ENCODE results near the gene CLPSL1. TPM values are rescaled to one million over a fixed set of nuclear protein-coding genes. Genes with fewer than 3 reads are reported as not detected.

The CLPSL1 gene
- total and polyA plus RNA-seq, 2 of the 4 experiments (the other 2 are of a cell fraction): not detected

GRCh38 chr6:35787266-35788218 lies 6.7 kb downstream of the CLPSL1 start:
- BruUV-seq (replicated peaks): no TSS peak
- no peak overlapping the region for H3K56ac ChIP-seq (ENCODE audit: extremely low read depth, insufficient read depth, low read length)
- H4K91ac ChIP-seq (ENCODE audit: insufficient read depth, low read depth, low read length): no peak overlapping the region
- H4K8ac ChIP-seq (ENCODE audit: low read depth in 2 of 2, low read length in 2 of 2): no peak overlapping the region
- H3K23ac ChIP-seq (ENCODE audit: low read depth, low read length): no peak overlapping the region
- H3K36me3 ChIP-seq (ENCODE audit: control insufficient read depth, insufficient read depth, low read length): no peaks in the 10 kb centered on the region
- no peak for ATAC-seq (ENCODE audit: low read depth)
- H2BK5ac ChIP-seq (ENCODE audit: low read depth, low read length, poor library complexity, severe bottlenecking): no peak overlapping the region
- no peak overlapping the region for H2BK15ac ChIP-seq (ENCODE audit: low read depth, low read length)
- H3K4me3 ChIP-seq (ENCODE audit: insufficient read depth, low read depth, low read length): no peak overlapping the region
- H3K14ac ChIP-seq (replicated peaks; ENCODE audit: low read depth, low read length): no peak overlapping the region
- no peaks in the 10 kb centered on the region for H3K4me1 ChIP-seq (ENCODE audit: control insufficient read depth, insufficient read depth, low read length)
- no peaks in the 10 kb centered on the region for H3K9me1 ChIP-seq (ENCODE audit: insufficient read depth, low read length)
- intact Hi-C loops (cut with micrococcal nuclease) (loop anchor here (1.0 kb wide), 1 partner anchor 11 kb away; no protein-coding TSS in a partner anchor), dilution Hi-C loops (cut with HindIII; ENCODE audit: low sequenced_read_pairs, unreplicated experiment) (no loop called here), in situ Hi-C loops (cut with MboI; ENCODE audit: low sequenced_read_pairs) (no loop called here)
- DNase-seq: no peak
- peaks cover 55% of the 10 kb centered on the region for H3K27me3 ChIP-seq (ENCODE audit: control insufficient read depth, insufficient read depth, low read length)
- no peak overlapping the region for H3K4me2 ChIP-seq (ENCODE audit: low read depth, low read length)
- H4K20me1 ChIP-seq (ENCODE audit: insufficient read depth, low read length): no peaks in the 10 kb centered on the region
- H3K9me3 ChIP-seq (ENCODE audit: control insufficient read depth, insufficient read depth, low read length): peaks cover 2% of the 10 kb centered on the region; the same call in 1 of the 2 replicates
- no peak overlapping the region for H2BK120ac ChIP-seq (ENCODE audit: low read depth, low read length)
- no peak overlapping the region for H3K27ac ChIP-seq (ENCODE audit: insufficient read depth, low read length)
- no peak overlapping the region for H2AK5ac ChIP-seq (ENCODE audit: low read depth, low read length)
- no peak overlapping the region for H2AK9ac ChIP-seq (replicated peaks; ENCODE audit: low read depth, low read length, poor library complexity)
- TF ChIP-seq FOS (IDR thresholded peaks at IDR 0.05; ENCODE audit: low read depth, low read length) (no peak), USF2 (IDR thresholded peaks at IDR 0.05; ENCODE audit: low read depth, low read length) (no peak), NFE2L2 (IDR thresholded peaks at IDR 0.05; ENCODE audit: low read depth, low read length) (no peak), BHLHE40 (IDR thresholded peaks at IDR 0.05; ENCODE audit: low read depth, low read length) (no peak), MAFK (IDR thresholded peaks at IDR 0.05; ENCODE audit: low read depth, low read length) (no peak)
- ChIA-PET POLR2A (ENCODE audit: unreplicated experiment) (no interaction called here), CTCF (interaction anchor here (1.9 kb wide), 1 partner anchor 9 kb away, joined by 7 read pairs; the partner anchor contains the start of gene CLPS)
- no peak overlapping the region for H2AFZ ChIP-seq (replicated peaks; ENCODE audit: low read length, poor library complexity)
- no peak overlapping the region for H3K4ac ChIP-seq (ENCODE audit: low read depth, low read length)
- H3K79me1 ChIP-seq (ENCODE audit: low read depth in 1 of 2, low read length in 2 of 2): no peaks in the 10 kb centered on the region
- H4K5ac ChIP-seq (ENCODE audit: low read depth, low read length): no peak overlapping the region
- no peak overlapping the region for H2BK20ac ChIP-seq (ENCODE audit: low read depth, low read length)
- no peak overlapping the region for H3K9ac ChIP-seq (ENCODE audit: low read depth, low read length)
- H3K18ac ChIP-seq (ENCODE audit: low read depth, low read length): no peak overlapping the region
- WGBS, 2 experiments (ENCODE audit: extremely low coverage in 2 of 2, insufficient read length in 1 of 2): 75% methylated on average over 10 of the region's 13 CpGs; no CpG with 5 or more reads in 1 of the 2 experiments
